DOHH2 (cell line): ENCODE results near the gene TOR1AIP2.

ENCODE experiments used
- H3F3A ChIP-seq: fragments of 200-600 bp; sonication (generic), shearing (Covaris generic); 2 replicates; pipeline ENCODE4 v1.6.0; 2016; ENCODE audit warnings: antibody characterized with exemption, mild to moderate bottlenecking; ENCODE audit not compliant: control insufficient read depth, insufficient read depth
- H3K27ac ChIP-seq: fragments of 200-600 bp; sonication (generic); 2 replicates; pipeline ENCODE4 v1.5.1; 2014; ENCODE audit warnings: low read depth, mild to moderate bottlenecking, low read length, moderate library complexity
- H3K27me3 ChIP-seq: fragments of 200-600 bp; sonication (generic); 2 replicates; pipeline ENCODE4 v1.6.1; 2014; ENCODE audit warnings: mild to moderate bottlenecking, low read length, mixed read lengths; ENCODE audit not compliant: control insufficient read depth
- H3K36me3 ChIP-seq: fragments of 200-600 bp; sonication (generic); 2 replicates; pipeline ENCODE4 v1.6.1; 2014; ENCODE audit warnings: mild to moderate bottlenecking, low read length, moderate library complexity, mixed read lengths; ENCODE audit not compliant: control insufficient read depth
- H3K4me1 ChIP-seq: fragments of 200-600 bp; sonication (generic); 2 replicates; pipeline ENCODE4 v1.6.1; 2014; ENCODE audit warnings: mild to moderate bottlenecking, low read length, mixed read lengths; ENCODE audit not compliant: control insufficient read depth
- H3K4me2 ChIP-seq: fragments of 200-600 bp; sonication (generic); 2 replicates; pipeline ENCODE4 v1.6.0; 2014; ENCODE audit warnings: mild to moderate bottlenecking, low read length, moderate library complexity
- H3K4me3 ChIP-seq: fragments of 200-600 bp; sonication (generic); 2 replicates; pipeline ENCODE4 v1.5.1; 2014; ENCODE audit warnings: mild to moderate bottlenecking, low read length, mixed read lengths
- H3K79me2 ChIP-seq: fragments of 200-600 bp; sonication (generic); 2 replicates; pipeline ENCODE4 v1.6.1; 2014; ENCODE audit warnings: mild to moderate bottlenecking, low read length, mixed read lengths; ENCODE audit not compliant: control insufficient read depth
- H3K9me2 ChIP-seq: fragments of 200-600 bp; sonication (generic); replicated peaks from 2 replicates; pipeline ENCODE4 v1.6.1; 2014; ENCODE audit warnings: mild to moderate bottlenecking, low read length, mixed read lengths; ENCODE audit not compliant: control insufficient read depth
- H3K9me3 ChIP-seq: fragments of 200-600 bp; sonication (generic); 2 replicates; pipeline ENCODE4 v1.6.1; 2014; ENCODE audit warnings: antibody characterized with exemption, low read length, mixed read lengths; ENCODE audit not compliant: control insufficient read depth, insufficient read depth
- H4K20me1 ChIP-seq: fragments of 200-600 bp; sonication (generic); 2 replicates; pipeline ENCODE4 v1.6.0; 2014; ENCODE audit warnings: low read depth, mild to moderate bottlenecking, antibody characterized with exemption, low read length, moderate library complexity; ENCODE audit not compliant: control insufficient read depth, insufficient read depth
- CTCF ChIP-seq: fragments of 200-600 bp; sonication (generic); IDR thresholded peaks from one replicate; pipeline ENCODE4 v1.5.1; 2014; ENCODE audit warnings: antibody characterized with exemption, mild to moderate bottlenecking, low read depth, low read length; ENCODE audit not compliant: poor library complexity, severe bottlenecking
- EZH2phosphoT487 ChIP-seq: fragments of 200-600 bp; sonication (generic); IDR thresholded peaks from 2 replicates; pipeline ENCODE4 v1.6.1; 2017; ENCODE audit warnings: borderline replicate concordance, mild to moderate bottlenecking, antibody characterized with exemption, low read length, moderate library complexity, mixed read lengths

Gene TOR1AIP2

DNA sequence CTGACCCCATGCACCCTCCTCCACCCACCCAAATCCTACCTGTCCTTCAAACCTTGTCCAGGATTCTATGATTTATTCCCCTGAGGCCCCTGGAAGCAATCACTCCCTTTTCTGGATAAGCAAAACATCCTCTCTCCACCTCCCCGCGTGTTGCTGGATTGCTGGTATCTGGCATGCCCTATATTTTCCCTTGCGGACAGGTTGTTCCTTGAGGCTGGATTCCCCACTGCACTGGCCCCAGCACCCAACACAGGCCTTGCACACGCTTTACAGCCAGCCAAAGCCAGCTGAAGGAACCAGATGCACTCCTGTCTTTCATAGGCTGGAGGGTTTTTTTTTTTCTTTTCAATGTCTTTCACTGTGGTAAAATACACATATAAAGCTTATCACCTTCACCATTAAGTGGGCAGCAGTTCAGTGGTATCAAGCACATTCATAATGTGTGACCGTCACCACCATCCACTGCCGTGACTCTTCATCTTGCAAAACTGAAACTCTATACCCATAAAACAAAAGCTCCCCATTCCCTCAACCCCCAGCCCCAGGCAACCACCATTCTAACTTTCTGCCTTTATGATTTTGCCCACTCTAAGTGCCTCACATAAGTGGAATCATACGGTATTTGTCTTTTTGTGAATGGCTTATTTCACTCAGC lies 50.9 kb downstream of the TOR1AIP2 start:
- Histone ChIP-seq H3K79me2 (no peaks in the 10 kb centered on the region), H3K4me2 (no peak overlapping the region), H3K27me3 (peaks cover 7% of the 10 kb centered on the region), H3K36me3 (no peaks in the 10 kb centered on the region), H3K4me3 (no peak overlapping the region), H3K4me1 (no peaks in the 10 kb centered on the region), H3K27ac (no peak overlapping the region), H3K9me3 (no peaks in the 10 kb centered on the region), H3F3A (no peaks in the 10 kb centered on the region), H3K9me2 (no peaks in the 10 kb centered on the region), H4K20me1 (no peaks in the 10 kb centered on the region)
- TF ChIP-seq EZH2phosphoT487 (no peak), CTCF (no peak)

DNA sequence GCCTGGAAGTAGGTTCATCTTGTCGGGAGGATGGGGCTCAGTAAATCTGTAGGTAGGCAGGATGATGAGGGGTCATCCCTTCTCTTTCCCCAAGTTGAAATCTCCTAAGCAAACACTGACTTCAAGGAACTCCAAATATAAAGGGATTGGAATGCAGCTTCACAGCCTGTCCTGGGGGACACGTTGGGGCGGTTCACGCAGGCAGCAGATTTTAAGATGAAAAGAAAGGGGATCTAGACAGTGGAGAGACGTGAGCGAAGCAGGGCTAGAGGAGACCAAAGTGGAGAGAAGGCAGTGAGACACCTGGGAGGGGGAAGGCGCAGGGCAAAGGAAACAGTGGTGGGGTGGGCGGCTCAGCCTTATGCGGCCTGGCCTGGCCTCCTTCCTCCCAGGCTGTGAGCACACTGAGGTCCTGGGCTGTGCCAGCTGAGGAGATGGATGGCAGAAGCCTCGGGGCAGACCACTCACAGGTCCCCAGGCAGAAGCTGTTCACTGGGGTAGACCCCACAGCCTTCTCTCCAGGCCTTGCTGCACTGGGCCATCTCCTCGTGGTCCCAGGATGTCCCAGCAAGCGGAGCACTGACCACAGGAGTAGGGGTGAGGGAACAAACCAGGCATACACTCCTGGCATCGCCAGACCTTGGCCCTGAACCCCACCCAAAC lies 51.7 kb downstream of the TOR1AIP2 start:
- Histone ChIP-seq H4K20me1 (no peaks in the 10 kb centered on the region), H3K27ac (no peak overlapping the region), H3K27me3 (no peaks in the 10 kb centered on the region; the same call in none of the 2 replicates), H3K4me3 (no peak overlapping the region), H3F3A (no peaks in the 10 kb centered on the region), H3K36me3 (no peaks in the 10 kb centered on the region), H3K4me2 (no peak overlapping the region), H3K9me2 (no peaks in the 10 kb centered on the region), H3K79me2 (no peaks in the 10 kb centered on the region), H3K4me1 (no peaks in the 10 kb centered on the region), H3K9me3 (no peaks in the 10 kb centered on the region)
- no peak for TF ChIP-seq CTCF
- TF ChIP-seq EZH2phosphoT487 = no peak

GRCh38 chr1:179825206-179825605 lies 52.4 kb downstream of the TOR1AIP2 start:
- TF ChIP-seq EZH2phosphoT487 (no peak), CTCF (no peak)
- Histone ChIP-seq H3K4me1 (no peaks in the 10 kb centered on the region), H3K4me2 (no peak overlapping the region), H4K20me1 (no peaks in the 10 kb centered on the region), H3K36me3 (no peaks in the 10 kb centered on the region), H3K9me2 (no peaks in the 10 kb centered on the region), H3K79me2 (no peaks in the 10 kb centered on the region), H3K4me3 (no peak overlapping the region), H3K9me3 (no peaks in the 10 kb centered on the region), H3F3A (no peaks in the 10 kb centered on the region), H3K27ac (no peak overlapping the region), H3K27me3 (no peaks in the 10 kb centered on the region; the same call in 1 of the 2 replicates)
